ENCODE data around the gene MFAP2. TPM values are rescaled to one million over a fixed set of nuclear protein-coding genes. Genes with fewer than 3 reads are reported as not detected.
A peak's percentile ranks its signal among the peaks of the same experiment; 100 is the strongest.

MFAP2 gene
- total RNA-seq, 2 donors from 2014 or later = 24.0 to 62.2 TPM

GRCh38 chr1:16970132-16970910, 10.1 kb downstream of the MFAP2 start:
- Histone ChIP-seq H3K36me3 (peaks cover 15% of the 10 kb centered on the region), H3K4me1 (ENCODE audit: control insufficient read depth in 1 of 2, low read depth in 2 of 2) (peaks cover 10 to 40% of the 10 kb centered on the region in 2 donors), H3K4me3 (no peak overlapping the region), H3K9me3 (no peaks in the 10 kb centered on the region), H3K27me3 (replicated peaks; ENCODE audit: insufficient read depth) (no peaks in the 10 kb centered on the region), H3K27ac (no peak overlapping the region)
- no peak for TF ChIP-seq CTCF (IDR thresholded peaks at IDR 0.05)
- DNase-seq (ENCODE audit: low spot score) (no peak), ATAC-seq (ENCODE audit: insufficient number of reproducible peaks, low FRiP score, low read depth) (no peak)

- DNase-seq (ENCODE audit: low spot score) (no peak), ATAC-seq (ENCODE audit: insufficient number of reproducible peaks, low FRiP score, low read depth) (no peak)
- Histone ChIP-seq H3K27ac (no peak overlapping the region), H3K36me3 (peaks cover 16% of the 10 kb centered on the region), H3K27me3 (replicated peaks; ENCODE audit: insufficient read depth) (no peaks in the 10 kb centered on the region), H3K4me3 (no peak overlapping the region), H3K9me3 (no peaks in the 10 kb centered on the region), H3K4me1 (ENCODE audit: control insufficient read depth in 1 of 2, low read depth in 2 of 2) (peaks cover 10 to 34% of the 10 kb centered on the region in 2 donors)
- TF ChIP-seq CTCF (IDR thresholded peaks at IDR 0.05) = no peak
These were observed 10.8 kb downstream of the MFAP2 start for GRCh38 chr1:16969651-16970050.

GRCh38 chr1:16969057-16969611, 11.3 kb downstream of the MFAP2 start:
- ATAC-seq (ENCODE audit: insufficient number of reproducible peaks, low FRiP score, low read depth) = no peak
- TF ChIP-seq CTCF (IDR thresholded peaks at IDR 0.05) = no peak
- no peak overlapping the region for H3K4me3 ChIP-seq
- no peaks in the 10 kb centered on the region for H3K27me3 ChIP-seq (replicated peaks; ENCODE audit: insufficient read depth)
- H3K27ac ChIP-seq = no peak overlapping the region
- peaks cover 10 to 38% of the 10 kb centered on the region in 2 donors for H3K4me1 ChIP-seq (ENCODE audit: control insufficient read depth in 1 of 2, low read depth in 2 of 2)
- H3K9me3 ChIP-seq = no peaks in the 10 kb centered on the region
- no peak for DNase-seq (ENCODE audit: low spot score)
- H3K36me3 ChIP-seq = peaks cover 16% of the 10 kb centered on the region

- Histone ChIP-seq H3K4me3 (no peak overlapping the region), H3K4me1 (ENCODE audit: control insufficient read depth in 1 of 2, low read depth in 2 of 2) (peaks cover 13 to 44% of the 10 kb centered on the region in 2 donors), H3K36me3 (peaks cover 16% of the 10 kb centered on the region), H3K9me3 (no peaks in the 10 kb centered on the region), H3K27ac (no peak overlapping the region), H3K27me3 (replicated peaks; ENCODE audit: insufficient read depth) (no peaks in the 10 kb centered on the region)
- DNase-seq (ENCODE audit: low spot score) = no peak
- no peak for ATAC-seq (ENCODE audit: insufficient number of reproducible peaks, low FRiP score, low read depth)
- no peak for TF ChIP-seq CTCF (IDR thresholded peaks at IDR 0.05)
These were observed 12.0 kb downstream of the MFAP2 start for GRCh38 chr1:16968372-16968771.

- H3K36me3 ChIP-seq = peaks cover 16% of the 10 kb centered on the region
- H3K27ac ChIP-seq = peak overlapping the region; percentile 54 to 58
- ATAC-seq (ENCODE audit: insufficient number of reproducible peaks, low FRiP score, low read depth) (no peak), DNase-seq (ENCODE audit: low spot score) (no peak)
- H3K4me1 ChIP-seq (ENCODE audit: control insufficient read depth in 1 of 2, low read depth in 2 of 2) = peaks cover 13 to 48% of the 10 kb centered on the region in 2 donors
- H3K4me3 ChIP-seq = no peak overlapping the region
- no peaks in the 10 kb centered on the region for H3K27me3 ChIP-seq (replicated peaks; ENCODE audit: insufficient read depth)
- no peak for TF ChIP-seq CTCF (IDR thresholded peaks at IDR 0.05)
- H3K9me3 ChIP-seq = no peaks in the 10 kb centered on the region
These were observed 12.5 kb downstream of the MFAP2 start for GRCh38 chr1:16967962-16968361.

Measured in thoracic aorta (tissue), 2 donors.